PC-3 (cell line): ENCODE measurements around the gene TEX14.

Source experiments
- CTCF ChIP-seq: fragments of 300-600 bp; sonication (generic); conservative IDR thresholded peaks from 2 replicates; pipeline ENCODE4 v1.5.1; 2017; ENCODE audit warnings: antibody characterized with exemption, low read depth, mild to moderate bottlenecking, low read length
- EZH2 ChIP-seq: fragments of 300-600 bp; sonication (generic); IDR thresholded peaks from one replicate; pipeline ENCODE4 v1.6.1; 2017; ENCODE audit warnings: antibody characterized with exemption, mild to moderate bottlenecking, low read length; ENCODE audit not compliant: unreplicated experiment

- TF ChIP-seq CTCF = no peak
- no peak for TF ChIP-seq EZH2
Observed at GRCh38 chr17:58611331-58611730, 80.5 kb downstream of the TEX14 start.
